HG03378 (cell line): Measurements from ENCODE around the gene SPOCD1.

Experiments
- ATAC-seq: cut with Tn5 transposase; IDR thresholded peaks from one replicate; pipeline ENCODE4 v1.9.1; 2021; ENCODE audit warnings: mild to moderate bottlenecking, moderate library complexity; ENCODE audit not compliant: unreplicated experiment

Gene SPOCD1

DNA sequence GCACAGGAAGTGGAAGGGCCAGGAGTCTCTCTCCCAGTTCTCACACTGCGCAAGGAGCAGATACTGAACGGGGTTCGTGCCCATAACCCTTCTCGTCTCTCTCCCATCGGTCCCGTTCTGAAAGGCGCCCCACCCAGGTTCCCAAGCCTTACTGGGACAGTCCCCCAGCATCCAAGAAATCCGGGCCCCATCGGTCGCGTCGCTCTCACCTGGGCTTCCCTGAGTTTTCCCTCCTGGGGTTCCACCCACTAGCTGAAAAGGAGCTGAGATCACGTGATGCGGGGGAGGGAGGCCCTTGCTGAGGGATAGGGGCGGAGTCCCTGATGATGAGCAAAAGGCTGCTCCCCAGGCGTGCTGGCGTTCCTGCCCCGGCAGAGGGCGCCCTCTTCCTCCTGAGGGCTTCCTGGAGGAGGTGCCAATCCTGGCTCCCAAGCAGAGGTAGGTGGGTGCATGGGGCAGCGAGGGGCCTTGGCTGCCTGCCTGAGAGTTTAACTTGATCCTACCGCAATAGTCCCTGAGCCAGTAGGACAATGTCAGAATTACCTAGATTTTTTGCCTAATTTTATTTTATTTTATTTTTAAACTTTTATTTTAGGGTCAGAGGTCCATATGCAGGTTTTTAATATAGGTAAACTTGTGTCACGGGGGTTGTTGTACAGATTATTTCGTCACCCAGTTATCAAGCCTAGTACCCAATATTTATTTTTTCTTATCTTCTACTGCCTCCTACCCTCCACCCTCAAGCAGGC is at the start of gene SPOCD1:
TSS of gene SPOCD1 (minus strand) at position 271 of the 749 bp plus-strand sequence. CDS start 689 bp downstream, outside the sequence.
- no peak for ATAC-seq

- no peak for ATAC-seq
Measured at GRCh38 chr1:31862071-31862470, 46.2 kb upstream of the SPOCD1 start.

GRCh38 chr1:31861346-31861745 is 45.5 kb upstream of the SPOCD1 start:
- no peak for ATAC-seq

DNA sequence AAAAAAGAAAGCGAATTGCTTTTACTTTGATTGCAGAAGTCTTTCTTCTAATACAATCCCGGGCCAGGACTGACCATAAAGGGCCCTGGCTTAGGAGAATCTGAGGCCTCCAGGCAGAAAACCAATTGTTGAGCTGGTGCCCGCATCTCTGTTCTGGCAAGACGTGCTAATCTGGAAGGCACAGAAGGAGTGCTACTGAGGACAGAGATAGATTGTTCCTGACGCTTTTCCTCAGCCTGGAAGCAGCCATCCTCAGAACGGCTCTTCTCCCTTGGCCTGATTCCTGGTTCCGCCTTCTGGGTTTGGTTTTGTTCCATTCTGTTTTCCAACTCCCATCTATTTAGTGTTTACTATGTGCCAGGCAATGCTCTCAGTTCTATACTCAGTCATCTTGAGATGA is 44.8 kb upstream of the SPOCD1 start:
- no peak for ATAC-seq

- no peak for ATAC-seq
Measured at GRCh38 chr1:31859719-31860118, 43.9 kb upstream of the SPOCD1 start.

- no peak for ATAC-seq
Measured at GRCh38 chr1:31859044-31859443, 43.2 kb upstream of the SPOCD1 start.

GRCh38 chr1:31857863-31858262 is 42.0 kb upstream of the SPOCD1 start:
- no peak for ATAC-seq

DNA sequence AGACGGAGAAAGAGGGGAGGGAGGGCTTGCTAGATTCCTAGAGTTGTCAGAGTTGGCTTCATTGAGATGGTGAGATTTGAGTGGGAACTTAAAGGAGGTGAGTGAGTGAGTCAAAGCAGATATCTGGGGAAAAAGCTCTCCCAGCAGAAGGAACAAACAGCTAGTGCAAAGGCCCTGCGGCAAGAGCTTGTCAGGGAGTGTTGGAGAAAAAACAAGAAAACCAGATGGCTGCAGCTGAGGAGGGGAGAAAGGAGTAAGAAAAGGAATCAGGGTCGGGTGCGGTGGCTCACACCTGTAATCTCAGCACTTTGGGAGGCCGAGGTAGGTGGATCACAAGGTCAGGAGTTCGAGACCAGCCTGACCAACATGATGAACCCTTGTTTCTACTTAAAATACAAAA is 40.3 kb upstream of the SPOCD1 start:
- ATAC-seq, result no peak

DNA sequence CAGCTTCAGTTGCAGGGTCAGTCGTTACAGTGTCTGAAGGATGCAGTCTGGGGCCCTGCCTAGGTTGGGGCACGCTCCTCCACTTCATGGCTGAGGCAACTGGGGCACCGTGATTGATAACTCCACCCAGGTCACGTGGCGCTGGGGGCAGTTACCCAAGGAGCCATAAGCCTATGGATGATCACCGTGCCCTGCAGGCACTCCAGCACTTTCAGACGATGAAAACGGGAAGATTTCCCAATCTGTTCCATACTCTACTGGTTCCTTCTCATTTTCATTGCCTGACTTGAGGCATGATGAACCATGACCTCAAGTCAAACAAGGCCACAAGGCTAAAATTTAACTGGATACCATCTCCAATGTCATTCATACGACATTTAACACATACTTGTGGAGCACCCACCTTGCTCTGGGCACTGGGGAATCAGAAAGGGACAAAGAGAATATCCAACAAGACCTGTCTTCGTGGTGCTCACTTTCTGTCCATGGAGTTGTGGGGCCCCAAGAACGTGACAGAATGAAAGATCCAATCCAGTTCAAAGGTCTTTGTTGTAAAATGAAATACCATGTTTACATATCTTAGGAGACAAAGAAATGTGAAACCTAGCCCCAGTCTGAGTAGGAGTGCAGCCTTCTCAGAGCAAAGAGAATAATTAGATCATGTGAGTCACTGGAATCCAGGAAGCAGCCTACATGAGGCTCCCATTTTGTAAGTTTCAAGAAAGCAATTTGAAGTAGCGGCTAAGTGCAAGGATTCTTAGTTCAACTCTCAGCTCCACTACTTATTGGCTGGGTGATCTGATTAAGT is 39.4 kb upstream of the SPOCD1 start:
- ATAC-seq, result no peak

DNA sequence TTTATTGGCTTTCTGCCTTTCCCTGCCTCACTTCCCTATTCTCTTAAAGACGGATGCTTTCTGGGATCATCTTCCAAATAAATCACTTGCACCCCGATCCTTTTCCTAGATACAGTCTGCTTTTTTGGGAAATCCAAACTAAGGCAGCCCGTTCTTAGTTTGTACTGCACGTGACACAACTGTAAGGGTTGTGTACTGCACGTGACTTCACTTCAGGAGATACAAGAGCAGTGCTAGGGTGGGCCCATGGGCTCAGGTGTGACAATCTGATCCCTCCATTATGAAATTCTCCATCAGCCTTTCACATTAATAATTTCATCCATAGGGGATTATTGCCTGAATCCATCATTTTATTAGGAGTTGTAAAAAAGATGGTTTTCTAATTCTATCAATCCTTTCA is 33.8 kb upstream of the SPOCD1 start:
- ATAC-seq, result no peak

DNA sequence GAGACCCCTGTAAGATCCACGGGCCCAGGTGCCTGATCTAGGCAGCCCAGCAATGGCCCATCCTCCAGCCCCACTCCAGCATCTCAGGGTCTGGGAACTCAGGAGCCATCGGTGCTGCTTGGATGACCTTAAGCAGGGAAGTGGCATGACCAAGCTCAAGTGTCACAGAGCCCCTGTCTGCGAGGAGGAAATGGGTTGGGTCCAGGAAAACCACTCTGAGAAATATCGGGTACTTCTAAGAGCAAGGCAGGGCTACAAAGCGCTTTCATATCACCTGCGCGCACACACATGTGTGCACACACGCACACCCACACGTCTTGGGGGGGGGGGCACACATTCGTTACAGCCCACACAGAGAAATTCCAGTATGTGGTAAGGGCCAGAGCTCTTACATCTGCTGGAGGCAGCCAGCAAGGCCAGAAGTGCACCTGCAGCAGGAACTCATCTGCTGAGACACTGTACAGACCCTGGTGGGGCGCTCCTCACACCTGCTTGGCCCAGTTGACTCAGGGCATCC is 32.6 kb upstream of the SPOCD1 start:
- ATAC-seq, result no peak

- no peak for ATAC-seq
Measured at GRCh38 chr1:31846484-31846883, 30.7 kb upstream of the SPOCD1 start.

- no peak for ATAC-seq
Measured at GRCh38 chr1:31843506-31843905, 27.7 kb upstream of the SPOCD1 start.

GRCh38 chr1:31839662-31840343 is 24.0 kb upstream of the SPOCD1 start:
- ATAC-seq, result no peak

DNA sequence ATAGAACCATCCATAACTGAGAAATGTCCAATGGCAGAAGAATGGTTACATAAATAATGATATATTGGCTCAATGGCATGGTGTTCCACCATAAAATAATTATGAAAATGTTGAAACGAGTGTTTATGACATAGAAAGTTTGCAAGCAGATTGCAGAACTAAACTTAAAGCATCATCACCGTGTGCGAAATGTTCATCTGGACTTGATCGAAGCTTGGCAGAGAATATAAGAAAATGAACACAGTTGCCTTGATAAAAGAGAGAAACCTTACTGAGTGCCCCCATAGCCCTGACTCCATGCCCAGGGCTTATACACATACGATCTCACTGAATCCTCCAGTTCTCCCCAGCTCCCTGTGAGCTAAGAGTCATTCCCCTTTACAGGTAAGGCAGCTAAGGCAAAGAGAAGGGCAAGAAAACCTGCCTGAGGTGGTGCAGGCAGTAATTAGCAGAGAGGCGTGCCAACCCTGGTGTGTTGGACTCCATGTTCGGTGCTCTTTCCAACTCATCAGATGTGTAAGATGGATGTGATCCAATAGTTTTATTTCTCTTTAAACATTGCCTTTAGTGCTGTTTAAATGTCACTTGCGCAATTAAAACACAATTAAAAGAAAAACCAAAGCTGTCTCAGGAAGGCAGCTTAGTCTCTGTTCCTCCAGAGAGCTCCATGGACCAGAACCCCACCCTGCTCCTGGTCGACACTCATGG is 21.8 kb upstream of the SPOCD1 start:
- no peak for ATAC-seq

DNA sequence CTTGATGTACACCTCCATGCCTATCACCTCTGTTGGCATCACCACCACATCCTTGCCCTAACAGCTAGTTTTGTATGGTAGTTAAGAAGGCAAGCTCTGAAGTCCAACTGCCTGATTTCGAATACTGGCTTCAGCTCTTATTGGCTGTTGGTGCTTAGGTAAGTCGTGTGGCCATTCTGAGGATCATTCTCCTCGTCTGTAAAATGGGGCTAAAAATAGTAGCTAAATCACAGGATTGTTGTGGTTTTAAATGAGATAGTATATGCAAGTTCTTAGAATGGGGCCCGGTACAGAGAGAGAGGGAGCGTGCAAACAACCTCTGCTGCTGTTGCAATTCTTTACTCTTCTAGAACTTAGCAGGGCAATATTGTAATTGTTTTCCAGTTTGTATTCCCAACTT is 20.8 kb upstream of the SPOCD1 start:
- ATAC-seq, result no peak

DNA sequence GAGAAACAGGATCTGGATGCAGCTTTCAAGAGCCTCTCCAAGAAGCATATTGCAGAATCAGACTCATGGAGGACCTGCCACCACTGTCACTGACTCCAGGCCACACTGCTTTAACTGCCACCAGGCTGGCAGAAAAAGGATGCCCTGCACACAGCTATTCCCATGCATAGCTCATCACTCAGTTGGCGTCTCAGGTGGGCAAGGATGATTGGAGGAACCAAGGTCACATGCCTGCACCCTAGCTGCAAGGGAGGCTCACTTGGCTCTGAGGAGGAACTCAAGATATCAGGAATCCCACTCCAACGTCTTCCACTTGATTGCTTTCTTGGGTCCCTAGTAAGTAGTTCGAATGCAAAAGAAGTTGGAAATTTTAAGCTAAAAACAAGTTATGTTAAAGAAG is 19.6 kb upstream of the SPOCD1 start:
- no peak for ATAC-seq

DNA sequence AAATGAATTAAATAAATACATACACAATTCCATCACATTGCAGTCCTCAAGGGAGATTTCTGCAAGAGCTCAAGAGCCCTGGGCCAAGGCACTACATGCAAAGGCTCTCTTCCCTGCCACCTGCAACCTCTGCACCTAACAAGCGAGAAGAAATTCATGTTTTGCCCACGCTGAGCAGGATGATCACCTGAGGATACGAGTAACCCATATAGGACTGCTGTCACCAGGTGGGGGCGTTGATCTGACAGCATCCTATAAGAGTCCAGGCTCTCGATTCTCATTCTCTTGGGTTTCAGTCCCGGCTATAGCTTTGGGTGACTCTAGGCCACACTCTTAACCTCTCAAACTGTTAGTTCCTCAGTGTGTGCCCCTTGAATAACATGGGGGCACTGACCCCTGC is 18.7 kb upstream of the SPOCD1 start:
- no peak for ATAC-seq

GRCh38 chr1:31831397-31832378 is 15.9 kb upstream of the SPOCD1 start:
- ATAC-seq, result no peak

GRCh38 chr1:31830511-31830910 is 14.7 kb upstream of the SPOCD1 start:
- no peak for ATAC-seq
